ENCODE measurements around the gene DLST. TPM values are rescaled to one million over a fixed set of nuclear protein-coding genes. Genes with fewer than 3 reads are reported as not detected.

The DLST gene
- total RNA-seq, 1 donor from 2014 or later, result 98.4 TPM

- DNase-seq (ENCODE audit: extremely low read depth, low read depth, low spot score), result no peak
Observed at GRCh38 chr14:74936151-74936550, 54.4 kb downstream of the DLST start.

- no peak for DNase-seq (ENCODE audit: extremely low read depth, low read depth, low spot score)
Observed at GRCh38 chr14:74936731-74937130, 55.0 kb downstream of the DLST start.

DNA sequence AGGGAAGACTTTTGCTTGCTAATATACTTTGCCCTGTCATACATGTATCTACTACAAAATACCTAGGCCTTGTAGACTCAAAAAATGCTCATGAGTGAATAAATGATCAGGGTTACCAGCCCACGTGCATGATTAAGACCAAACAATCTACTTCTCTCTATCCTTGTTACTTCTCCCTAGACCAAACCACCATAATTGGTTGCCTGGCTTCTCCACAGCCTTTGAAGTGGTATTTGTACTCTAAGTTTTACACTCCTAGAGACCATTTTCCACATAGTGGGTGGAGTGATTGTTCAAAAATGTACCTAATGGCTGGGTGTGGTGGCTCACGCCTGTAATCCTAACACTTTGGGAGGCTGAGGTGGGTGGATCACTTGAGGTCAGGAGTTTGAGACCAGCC lies 55.5 kb downstream of the DLST start:
- DNase-seq (ENCODE audit: extremely low read depth, low read depth, low spot score), result no peak

DNA sequence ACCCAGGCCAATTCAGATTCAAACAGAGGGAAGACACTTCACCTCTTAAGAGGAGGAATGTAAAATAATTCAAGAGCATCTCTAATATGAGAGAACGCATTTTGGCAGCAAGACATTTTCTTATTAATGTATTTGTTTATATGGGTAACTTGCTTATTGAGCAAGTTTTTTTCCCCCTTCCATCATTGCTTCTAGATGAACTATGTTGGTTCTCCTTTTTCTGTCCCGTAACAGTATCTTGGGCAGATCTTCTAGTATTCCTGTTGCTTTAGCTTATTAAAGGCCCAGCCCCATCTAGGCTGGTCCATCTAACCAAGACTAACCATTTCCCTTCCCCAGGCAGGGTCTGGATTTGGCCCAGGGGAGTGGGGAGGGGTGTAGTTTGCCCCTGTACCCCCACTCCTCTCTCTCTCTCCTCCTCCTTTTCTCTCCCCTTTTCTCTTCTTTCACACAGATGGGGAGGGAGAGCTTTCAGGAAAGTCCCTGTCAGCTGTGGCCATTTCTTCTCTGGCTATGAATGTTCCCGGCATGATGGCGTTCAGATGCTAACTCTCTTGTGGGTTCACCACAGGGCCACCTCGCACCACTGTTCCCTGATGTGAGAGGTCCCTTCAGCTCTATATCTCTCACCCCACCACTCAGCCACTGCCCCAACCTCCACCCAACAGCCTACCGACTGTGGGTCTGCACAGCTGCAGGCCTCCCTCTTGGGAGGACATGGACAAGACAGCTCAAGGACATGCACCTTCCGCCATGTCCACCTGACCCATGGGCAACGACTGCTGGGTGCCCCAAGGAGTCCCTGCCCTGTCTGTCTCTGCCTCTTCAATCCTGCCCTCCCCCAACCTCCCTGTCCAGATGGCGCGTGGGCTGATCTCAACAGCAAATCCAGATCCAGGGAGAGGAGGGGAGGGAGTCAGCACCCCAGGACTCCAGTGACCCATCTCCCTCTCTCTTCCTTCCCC lies 57.1 kb downstream of the DLST start:
- DNase-seq (ENCODE audit: extremely low read depth, low read depth, low spot score), result no peak

- DNase-seq (ENCODE audit: extremely low read depth, low read depth, low spot score), result no peak
Observed at GRCh38 chr14:74940956-74941565, 59.3 kb downstream of the DLST start.

DNA sequence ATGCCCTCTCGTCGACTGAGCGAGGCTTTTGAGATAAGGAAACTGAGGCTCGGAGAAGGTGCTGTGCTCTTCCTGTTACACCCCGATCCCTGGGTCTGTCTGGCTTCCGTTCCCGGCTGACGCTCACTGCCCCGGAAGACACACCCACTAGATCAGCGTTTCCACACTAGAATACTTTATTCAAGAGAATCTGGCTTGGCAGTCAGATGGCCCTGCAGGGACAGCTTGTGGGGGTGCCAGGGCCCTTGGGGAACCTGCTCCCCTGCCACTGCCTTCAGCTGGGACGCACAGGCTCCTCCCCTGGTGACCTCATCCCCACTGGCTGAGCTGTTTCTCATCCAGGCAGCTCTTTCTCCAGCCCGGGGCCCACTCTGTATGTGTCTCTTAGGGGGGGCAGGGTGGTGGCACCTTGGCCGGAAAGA lies 60.0 kb downstream of the DLST start:
- DNase-seq (ENCODE audit: extremely low read depth, low read depth, low spot score), result no peak

- DNase-seq (ENCODE audit: extremely low read depth, low read depth, low spot score), result no peak
Observed at GRCh38 chr14:74942181-74942580, 60.5 kb downstream of the DLST start.

DNA sequence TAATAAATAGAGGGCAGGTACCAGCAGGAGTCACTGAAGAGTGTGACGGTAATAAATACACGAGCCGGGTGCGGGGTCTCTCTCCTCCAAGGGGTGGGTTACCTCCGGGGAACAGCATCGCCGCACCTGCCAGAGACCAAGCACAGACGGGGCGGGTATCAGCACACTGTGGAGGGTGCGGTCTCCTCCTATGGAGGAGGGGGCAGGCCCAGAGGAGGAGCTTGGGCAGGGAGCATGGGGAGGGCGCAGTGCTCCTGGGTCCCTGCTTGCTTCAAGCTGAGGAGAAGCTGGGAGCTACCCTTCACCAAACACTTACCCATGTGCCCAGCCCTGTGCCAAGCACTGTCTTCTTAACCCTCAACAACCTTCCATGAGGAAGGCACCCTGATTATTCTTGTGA lies 60.9 kb downstream of the DLST start:
- DNase-seq (ENCODE audit: extremely low read depth, low read depth, low spot score), result no peak

GRCh38 chr14:74945261-74945851 lies 63.6 kb downstream of the DLST start:
- DNase-seq (ENCODE audit: extremely low read depth, low read depth, low spot score), result no peak

DNA sequence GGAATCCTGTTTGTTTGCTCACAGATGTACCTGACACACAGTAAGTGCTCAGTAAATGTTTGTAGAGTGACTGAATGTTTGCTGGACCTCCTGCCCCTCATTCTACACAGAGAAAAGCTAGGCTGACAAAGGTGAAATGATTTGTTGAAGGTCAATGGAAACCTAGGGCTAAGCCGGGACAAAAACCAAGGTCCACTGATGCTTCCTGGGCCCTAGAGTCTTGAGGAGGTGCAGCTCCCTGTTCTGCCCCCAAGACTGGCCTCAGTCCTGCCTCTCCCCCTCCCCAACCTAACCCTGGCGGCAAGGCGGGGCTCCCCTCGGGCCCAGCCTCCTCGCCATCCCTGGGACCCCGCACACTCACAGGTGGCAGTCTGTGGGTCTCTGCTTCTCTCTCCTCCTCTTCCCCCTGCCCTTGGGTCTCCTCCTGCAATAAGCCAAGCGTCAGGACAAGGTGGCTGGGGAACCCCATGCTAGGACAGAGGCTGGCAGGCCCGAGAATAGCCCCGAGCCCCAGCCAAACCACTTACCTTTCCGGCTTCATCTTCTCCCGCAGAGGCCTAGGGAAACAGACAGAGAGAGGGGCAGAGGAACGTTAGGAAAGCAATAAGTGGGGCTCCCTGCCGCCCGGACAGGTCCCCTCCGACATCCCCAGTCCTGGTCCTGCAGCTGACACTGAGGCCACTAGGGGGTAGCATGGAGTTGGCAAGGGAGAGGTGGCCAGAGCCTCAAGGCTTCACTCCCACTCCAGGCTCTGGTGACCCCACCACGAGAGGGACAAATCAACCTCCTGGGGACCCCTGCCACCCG lies 64.3 kb downstream of the DLST start:
- DNase-seq (ENCODE audit: extremely low read depth, low read depth, low spot score), result no peak

DNA sequence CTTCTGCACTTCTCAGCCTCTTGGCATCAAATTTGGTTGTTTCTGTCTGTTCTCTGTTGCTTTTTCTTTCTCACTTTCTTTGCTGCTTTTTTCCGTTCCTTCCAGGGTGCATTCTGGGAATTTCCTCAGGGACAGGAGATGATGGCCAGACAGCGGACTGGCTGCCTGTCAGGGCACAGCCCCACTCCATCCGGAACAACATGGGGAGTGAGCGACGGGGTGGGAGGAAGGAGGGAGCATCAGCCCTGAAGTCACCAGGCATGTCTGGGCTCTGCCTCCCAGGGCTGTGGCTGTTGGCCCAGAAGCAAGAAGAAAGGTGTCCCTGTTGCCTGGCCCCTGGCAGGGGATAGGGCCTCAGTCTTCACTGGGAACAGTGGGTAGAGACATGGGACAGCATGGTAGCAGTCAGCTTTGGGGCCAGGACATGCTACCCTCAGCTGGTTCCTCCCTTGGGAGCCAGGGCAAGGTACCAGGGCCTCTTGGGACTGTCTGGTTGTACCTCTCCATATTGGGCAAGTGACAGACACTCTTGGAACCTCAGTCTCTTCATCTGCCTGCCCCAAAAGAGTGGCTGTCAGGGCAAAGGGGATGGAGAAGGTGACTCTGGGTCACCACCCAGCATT lies 65.1 kb downstream of the DLST start:
- DNase-seq (ENCODE audit: extremely low read depth, low read depth, low spot score), result no peak

GRCh38 chr14:74947353-74948227 lies 65.9 kb downstream of the DLST start:
- no peak for DNase-seq (ENCODE audit: extremely low read depth, low read depth, low spot score)

DNA sequence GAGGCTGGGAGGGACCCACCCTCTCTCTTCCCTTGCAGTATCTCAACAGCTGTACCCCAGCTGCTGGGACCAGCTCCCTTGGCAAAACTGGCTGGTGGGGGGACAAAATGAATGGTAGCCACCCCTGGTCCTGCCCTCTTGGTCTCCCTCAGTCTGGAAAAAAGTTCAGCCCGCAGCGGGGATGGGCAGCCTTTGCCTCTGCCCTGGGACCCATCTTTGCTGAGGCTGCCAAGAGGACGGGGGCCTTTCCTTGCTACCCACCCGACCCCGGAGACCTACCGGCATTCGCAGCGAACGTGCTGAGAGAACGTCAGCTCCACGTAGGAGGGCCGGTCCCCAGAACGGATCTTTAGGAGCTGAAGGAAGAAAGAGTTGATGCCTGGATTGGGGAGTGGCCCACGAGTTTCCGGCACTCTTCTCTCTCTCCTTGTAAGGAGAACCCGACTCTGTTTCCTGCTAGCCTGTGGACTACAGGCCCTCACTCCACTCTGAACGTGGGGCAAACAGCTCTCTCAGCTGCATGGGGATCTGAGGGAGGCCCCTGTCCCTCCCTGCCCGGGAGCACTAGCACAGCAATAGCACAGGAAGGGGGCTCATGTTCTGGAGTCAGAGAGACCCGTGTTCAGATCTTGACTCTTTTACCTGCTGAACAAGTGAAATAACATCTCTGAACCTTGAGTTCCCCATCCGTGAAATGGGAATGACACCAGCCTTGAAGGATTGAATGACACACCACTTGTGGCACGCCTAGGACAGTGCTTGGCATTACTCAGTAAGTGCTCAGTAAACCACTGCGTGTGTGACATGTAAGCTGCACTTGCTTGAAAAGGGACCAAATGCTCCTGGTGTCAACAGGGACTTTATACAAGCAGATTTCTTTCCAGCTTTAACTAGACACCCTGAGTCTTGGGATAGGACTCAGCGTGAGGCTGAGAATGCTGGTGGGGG lies 66.8 kb downstream of the DLST start:
- DNase-seq (ENCODE audit: extremely low read depth, low read depth, low spot score), result no peak

DNA sequence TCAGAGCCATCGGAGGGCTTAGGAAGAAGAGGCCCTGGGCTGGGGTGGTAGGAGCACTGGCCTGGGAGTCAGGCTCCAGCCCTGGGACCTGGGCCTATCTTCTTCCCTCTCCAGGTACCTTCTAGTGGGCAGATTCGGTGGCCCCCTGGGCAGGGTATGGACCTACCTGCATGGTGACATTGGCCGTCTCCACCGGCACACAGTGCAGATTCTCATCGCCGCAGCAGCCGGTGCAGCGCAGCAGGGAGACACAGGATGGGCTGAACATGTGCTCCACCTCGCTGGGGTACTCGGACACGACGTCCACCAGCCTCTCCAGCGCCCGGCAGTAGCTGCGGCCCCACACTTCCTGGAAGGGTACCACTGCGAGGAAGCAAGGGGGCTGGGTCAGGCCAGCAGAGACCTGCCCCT lies 67.5 kb downstream of the DLST start:
- DNase-seq (ENCODE audit: extremely low read depth, low read depth, low spot score), result no peak

DNA sequence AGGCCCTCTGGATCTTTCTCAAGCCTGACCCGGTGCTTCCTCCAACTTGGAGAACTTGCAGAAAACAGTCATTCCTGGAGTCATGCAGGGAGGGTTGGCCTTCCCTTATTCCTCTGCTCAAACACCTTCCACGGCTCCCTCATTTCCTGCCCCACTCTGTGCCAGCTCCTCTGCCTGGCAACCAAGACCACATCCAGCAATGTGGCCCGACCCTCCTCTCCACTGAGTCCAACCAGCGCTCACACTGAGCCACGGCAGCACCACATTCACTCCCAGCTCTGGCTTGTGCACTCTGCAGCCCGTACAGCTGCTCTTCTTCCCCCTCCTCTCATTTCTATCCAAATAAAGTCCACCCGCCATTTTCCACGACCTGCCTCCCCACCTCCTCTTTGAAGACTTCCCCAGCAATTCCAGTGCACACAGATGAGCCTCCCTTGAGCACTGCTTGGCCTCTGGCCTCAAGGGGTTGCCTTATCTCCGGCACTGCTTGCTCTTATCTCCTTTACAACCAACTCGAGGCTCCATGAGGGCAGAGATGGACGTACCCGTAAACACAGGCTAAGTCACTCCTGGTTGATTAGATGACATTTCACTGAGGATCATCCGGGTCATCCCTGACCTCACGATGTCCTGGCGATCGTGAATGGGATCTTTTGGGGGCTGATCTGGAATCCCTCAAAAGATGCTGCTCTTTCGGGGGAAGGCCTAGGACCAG lies 68.3 kb downstream of the DLST start:
- no peak for DNase-seq (ENCODE audit: extremely low read depth, low read depth, low spot score)

GRCh38 chr14:74950795-74951442 lies 69.2 kb downstream of the DLST start:
- no peak for DNase-seq (ENCODE audit: extremely low read depth, low read depth, low spot score)

GRCh38 chr14:74951443-74952179 lies 69.9 kb downstream of the DLST start:
- no peak for DNase-seq (ENCODE audit: extremely low read depth, low read depth, low spot score)
